ENCODE measurements around the gene ATOH7.

- TF ChIP-seq POLR2AphosphoS5 (IDR thresholded peaks at IDR 0.05) (no peak), POLR2A (IDR thresholded peaks at IDR 0.05; ENCODE audit: low read depth) (no peak), CTCF (IDR thresholded peaks at IDR 0.05) (no peak)
Measured at GRCh38 chr10:68184546-68184945, 47.4 kb downstream of the ATOH7 start.

Measured in esophagus muscularis mucosa (tissue), 3 donors.